Naive thymus-derived CD4-positive, alpha-beta T cell (primary cell): Measurements from ENCODE around the gene SRR. TPM values are rescaled to one million over a fixed set of nuclear protein-coding genes. Genes with fewer than 3 reads are reported as not detected.

Experiments
- ATAC-seq: fragments of 150-1000 bp; cut with Tn5 transposase; 2 replicates; pipeline ENCODE4 v1.10.0; 2021; ENCODE audit warnings: mild to moderate bottlenecking, moderate library complexity
- CTCF ChIA-PET: fragments of 350-600 bp; sonication (Branson Sonifier 250); formaldehyde crosslinking; loops from one replicate; lab custom pipeline; 2021; ENCODE audit warnings: antibody characterized with exemption; lab: Charles Lee
- POLR2A ChIA-PET: fragments of 350-600 bp; sonication (Branson Sonifier 250); formaldehyde crosslinking; loops from one replicate; lab custom pipeline; 2021; ENCODE audit warnings: antibody characterized with exemption, inconsistent platforms; lab: Charles Lee
- DNase-seq, 9 donors: peaks; one replicate each; pipeline versions ENCODE4 v3.0.0 to v3.0.0-alpha.2; 2020 to 2022; ENCODE audit warnings: mixed read lengths in 1 of 9
- H3K27ac ChIP-seq: one replicate; pipeline ENCODE4 v1.7.0; 2013; ENCODE audit warnings: mild to moderate bottlenecking, low read depth, low read length, moderate library complexity
- H3K27me3 ChIP-seq, 2 donors: one replicate each; pipeline ENCODE4 v1.7.0; 2013; ENCODE audit warnings: low read length in 2 of 2, mild to moderate bottlenecking in 2 of 2, moderate library complexity in 2 of 2; ENCODE audit not compliant: control insufficient read depth in 2 of 2, insufficient read depth in 2 of 2
- H3K36me3 ChIP-seq, 3 experiments: 1 replicate in 2 of 3; 2 replicates in 1 of 3; pipeline ENCODE4 v1.7.0; 2013; ENCODE audit warnings: low read length in 3 of 3, mild to moderate bottlenecking in 3 of 3, moderate library complexity in 1 of 3; ENCODE audit not compliant: insufficient read depth in 3 of 3, control insufficient read depth in 2 of 3
- H3K4me1 ChIP-seq, 2 donors: one replicate each; pipeline ENCODE4 v1.7.0; 2013; ENCODE audit warnings: low read length in 2 of 2, mild to moderate bottlenecking in 2 of 2, moderate library complexity in 1 of 2; ENCODE audit not compliant: control insufficient read depth in 2 of 2, insufficient read depth in 2 of 2
- H3K4me3 ChIP-seq: 2 replicates; pipeline ENCODE4 v1.7.0; 2013; ENCODE audit warnings: mild to moderate bottlenecking, low read length
- H3K9me3 ChIP-seq, 3 experiments: 1 replicate in 2 of 3; 2 replicates in 1 of 3; pipeline ENCODE4 v1.7.0; 2013; ENCODE audit warnings: low read length in 3 of 3; ENCODE audit not compliant: control insufficient read depth in 2 of 3
- H3K27ac Mint-ChIP-seq, 9 donors: one replicate each; pipeline ENCODE4 v1.8.0; 2020 to 2022; ENCODE audit warnings: mixed read lengths in 9 of 9, mild to moderate bottlenecking in 8 of 9, moderate library complexity in 5 of 9, inconsistent platforms in 2 of 9
- H3K27me3 Mint-ChIP-seq, 5 donors: one replicate each; pipeline ENCODE4 v1.8.0; 2021 to 2022; ENCODE audit warnings: mixed read lengths in 5 of 5, mild to moderate bottlenecking in 1 of 5
- H3K36me3 Mint-ChIP-seq, 5 donors: one replicate each; pipeline ENCODE4 v1.8.0; 2020 to 2022; ENCODE audit warnings: mixed read lengths in 5 of 5, mild to moderate bottlenecking in 3 of 5, inconsistent platforms in 1 of 5
- H3K4me1 Mint-ChIP-seq, 7 donors: one replicate each; pipeline ENCODE4 v1.8.0; 2020 to 2022; ENCODE audit warnings: mixed read lengths in 7 of 7, mild to moderate bottlenecking in 3 of 7, inconsistent platforms in 1 of 7
- H3K4me3 Mint-ChIP-seq, 10 donors: one replicate each; pipeline ENCODE4 v1.8.0; 2020 to 2022; ENCODE audit warnings: mild to moderate bottlenecking in 10 of 10, mixed read lengths in 10 of 10, moderate library complexity in 6 of 10, inconsistent platforms in 2 of 10
- H3K9me3 Mint-ChIP-seq, 11 donors: one replicate each; pipeline ENCODE4 v1.8.0; 2020 to 2022; ENCODE audit warnings: mixed read lengths in 11 of 11, mild to moderate bottlenecking in 4 of 11, inconsistent platforms in 1 of 11, moderate library complexity in 1 of 11
- intact Hi-C, 2 donors: fragments of 100-400 bp; cut with micrococcal nuclease; formaldehyde crosslinking; loops; one replicate each; pipeline ENCODE4 v1.15.1; 2023
- polyA plus RNA-seq, 2 donors: library from polyadenylated mRNA; unstranded; fragments of 300-500 nt; fragmentation: Illumina TruSeq; gene quantifications; one replicate each; pipeline ENCODE4 v1.2.3, GENCODE V29; 2021
- total RNA-seq, 6 experiments: library from RNA in 5 of 6; stranded (reverse) in 5 of 6; gene quantifications; 1 replicate in 5 of 6; 2 replicates in 1 of 6; pipeline ENCODE4 v1.2.3 and lab custom pipeline; 2021 to 2026

SRR gene
- total and polyA plus RNA-seq, 7 experiments from 2014 or later, result 3.1 to 16.0 (median 8.3) TPM

DNA sequence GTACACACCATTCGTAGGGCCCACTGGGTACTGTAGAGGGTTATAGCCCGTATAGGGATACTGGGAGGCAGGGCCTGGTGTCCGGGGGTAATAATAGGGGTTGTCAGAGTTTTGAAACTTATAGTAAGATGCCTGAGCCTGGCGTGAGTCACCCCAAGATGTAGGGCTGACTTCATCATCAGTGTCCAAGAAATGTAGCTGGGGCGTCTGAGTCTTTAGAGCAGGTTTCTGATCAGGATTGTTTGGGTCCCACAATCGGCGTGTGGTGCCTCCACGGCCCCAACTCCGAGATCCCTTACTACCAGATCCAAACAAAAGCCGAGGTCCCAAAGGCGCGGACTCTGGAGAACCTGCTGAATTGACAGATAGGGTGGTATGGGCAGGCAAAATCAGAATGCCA, 4.6 kb upstream of the SRR start:
- H3K4me3 ChIP-seq, result no peak overlapping the region
- no peak overlapping the region for H3K27ac ChIP-seq
- H3K36me3 ChIP-seq, result peaks cover 5 to 59% (median 13%) of the 10 kb centered on the region in 3 experiments
- ATAC-seq (no peak), DNase-seq (no peak)
- Mint-ChIP-seq H3K4me3 (no peak overlapping the region), H3K36me3 (peaks cover 32 to 50% (median 36%) of the 10 kb centered on the region in 5 donors), H3K27me3 (no peaks in the 10 kb centered on the region), H3K4me1 (peaks cover 33 to 78% (median 64%) of the 10 kb centered on the region in 7 donors), H3K9me3 (no peaks in the 10 kb centered on the region), H3K27ac (no peak overlapping the region)
- no peaks in the 10 kb centered on the region for H3K9me3 ChIP-seq
- POLR2A ChIA-PET, result interaction anchor here (1.2 kb wide), 1 partner anchor 37 kb away, joined by 4 read pairs; the partner anchor contains the start of gene TSR1
- CTCF ChIA-PET, result no interaction called here
- H3K4me1 ChIP-seq, result peaks cover 9 to 13% of the 10 kb centered on the region in 2 donors
- intact Hi-C loops, result no loop called here
- H3K27me3 ChIP-seq, result no peaks in the 10 kb centered on the region

- ChIA-PET CTCF (interaction anchor here (0.7 kb wide), 1 partner anchor 18 kb away, joined by 3 read pairs; no protein-coding TSS in a partner anchor), POLR2A (interaction anchor here (1.2 kb wide), 1 partner anchor 37 kb away, joined by 4 read pairs; the partner anchor contains the start of gene TSR1)
- Mint-ChIP-seq H3K9me3 (no peaks in the 10 kb centered on the region), H3K27me3 (no peaks in the 10 kb centered on the region), H3K4me3 (no peak overlapping the region), H3K36me3 (peaks cover 27 to 44% (median 30%) of the 10 kb centered on the region in 5 donors), H3K4me1 (peaks cover 31 to 74% (median 59%) of the 10 kb centered on the region in 7 donors), H3K27ac (peak overlapping the region in 1 of 9 donors; percentile 55)
- ATAC-seq (no peak), DNase-seq (no peak)
- Histone ChIP-seq H3K36me3 (peaks cover 5 to 55% (median 13%) of the 10 kb centered on the region in 3 experiments), H3K27me3 (no peaks in the 10 kb centered on the region), H3K27ac (no peak overlapping the region), H3K9me3 (no peaks in the 10 kb centered on the region), H3K4me3 (no peak overlapping the region), H3K4me1 (peaks cover 9 to 13% of the 10 kb centered on the region in 2 donors)
- intact Hi-C loops, result loop anchor here (5.0 to 10.0 kb wide), 2 partner anchors 118 to 655 kb away; partner anchors contain the start of genes RILP (in 1 of the 2) and SCARF1 (in 1 of the 2)
Observed at GRCh38 chr17:2299756-2300155, 4.0 kb upstream of the SRR start.

DNA sequence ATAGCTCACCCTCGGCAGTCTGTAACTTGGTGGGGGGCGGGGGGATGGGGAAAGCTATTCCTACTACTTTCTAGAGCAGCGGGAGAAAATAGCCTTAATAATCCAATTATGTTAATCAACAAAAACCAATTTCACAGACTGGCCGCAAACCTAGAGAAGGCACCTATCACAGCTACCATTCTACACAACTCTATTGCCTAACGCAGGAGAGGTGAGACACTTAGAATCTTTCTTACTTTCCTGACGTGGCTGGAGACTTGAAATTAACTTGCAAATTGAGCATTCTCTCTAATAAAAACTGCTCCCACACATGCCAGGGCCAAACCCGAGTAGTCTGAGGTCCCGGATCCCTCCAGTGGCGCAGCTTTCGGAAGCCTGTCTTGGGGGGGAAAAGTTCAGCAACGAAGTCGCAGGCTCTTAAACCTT, 959 bp upstream of the SRR start:
- no peaks in the 10 kb centered on the region for H3K27me3 Mint-ChIP-seq
- Histone ChIP-seq H3K9me3 (no peaks in the 10 kb centered on the region), H3K27me3 (no peaks in the 10 kb centered on the region), H3K27ac (peak overlapping the region; percentile 98), H3K4me3 (peak overlapping the region; percentile 75), H3K4me1 (peaks cover 9 to 13% of the 10 kb centered on the region in 2 donors), H3K36me3 (peaks cover 4 to 28% (median 5%) of the 10 kb centered on the region in 3 experiments)
- H3K27ac Mint-ChIP-seq, result peak overlapping the region; percentile 76 to 95 (median 84)
- intact Hi-C loops, result loop anchor here (1.0 to 10.0 kb wide), 13 partner anchors 34 to 658 kb away; partner anchors contain the start of genes RILP (in 2 of the 2), TSR1 (in 2 of the 2), MNT (in 1 of the 2) and OVCA2 (in 1 of the 2)
- POLR2A ChIA-PET, result interaction anchor here (0.5 to 2.4 kb wide), 16 partner anchors 11 to 292 kb away, joined by 3 to 21 read pairs (median 3); partner anchors contain the start of genes DPH1, HIC1 and TSR1
- ATAC-seq (no peak), DNase-seq (peak in 4 of 9 donors; percentile 18 to 41 (median 28))
- no peaks in the 10 kb centered on the region for H3K9me3 Mint-ChIP-seq
- peaks cover 8 to 26% (median 12%) of the 10 kb centered on the region in 5 donors for H3K36me3 Mint-ChIP-seq
- peaks cover 25 to 66% (median 51%) of the 10 kb centered on the region in 7 donors for H3K4me1 Mint-ChIP-seq
- CTCF ChIA-PET, result interaction anchor here (0.9 kb wide), 1 partner anchor 20 kb away, joined by 3 read pairs; no protein-coding TSS in a partner anchor
- H3K4me3 Mint-ChIP-seq, result peak overlapping the region; percentile 90 to 98 (median 92)

DNA sequence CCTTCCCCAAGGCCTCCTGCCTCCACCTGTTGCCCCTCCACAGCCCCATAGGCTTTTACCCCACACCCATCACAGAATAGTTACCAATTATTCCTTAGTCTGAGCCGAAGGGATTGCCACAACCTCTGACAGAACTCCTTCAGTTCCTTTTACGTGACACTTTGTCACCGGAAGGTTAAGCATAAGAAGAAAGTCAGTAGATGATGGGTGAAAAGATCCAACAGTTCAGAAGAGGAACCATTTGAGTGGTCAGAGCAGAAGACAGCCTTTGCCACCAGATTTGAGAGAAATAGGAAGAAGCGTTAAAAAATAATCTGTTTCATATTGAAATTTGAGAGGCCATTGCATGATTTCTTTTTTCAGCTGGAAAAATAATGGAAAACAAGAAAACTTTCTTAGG, 1.2 kb downstream of the SRR start:
- H3K27me3 Mint-ChIP-seq, result no peaks in the 10 kb centered on the region
- Histone ChIP-seq H3K4me1 (peaks cover 9 to 13% of the 10 kb centered on the region in 2 donors), H3K4me3 (no peak overlapping the region), H3K9me3 (no peaks in the 10 kb centered on the region), H3K27ac (no peak overlapping the region), H3K27me3 (no peaks in the 10 kb centered on the region), H3K36me3 (peaks cover 0 to 11% (median 4%) of the 10 kb centered on the region in 3 experiments)
- H3K9me3 Mint-ChIP-seq, result no peaks in the 10 kb centered on the region
- H3K27ac Mint-ChIP-seq, result peak overlapping the region in 4 of 9 donors; percentile 9 to 78 (median 68)
- POLR2A ChIA-PET, result interaction anchor here (0.6 to 0.7 kb wide), 3 partner anchors 47 to 428 kb away, joined by 3 to 7 read pairs (median 4); no protein-coding TSS in a partner anchor
- DNase-seq (no peak), ATAC-seq (no peak)
- intact Hi-C loops, result loop anchor here (5.0 to 10.0 kb wide), 2 partner anchors 112 to 660 kb away; partner anchors contain the start of genes RILP (in 1 of the 2) and SCARF1 (in 1 of the 2)
- peak overlapping the region; percentile 44 to 93 (median 73) for H3K4me3 Mint-ChIP-seq
- peaks cover 26 to 53% (median 46%) of the 10 kb centered on the region in 7 donors for H3K4me1 Mint-ChIP-seq
- CTCF ChIA-PET, result interaction anchor here (1.5 kb wide), 1 partner anchor 31 kb away, joined by 4 read pairs; the partner anchor contains the start of gene TSR1
- H3K36me3 Mint-ChIP-seq, result peaks cover 4 to 19% (median 6%) of the 10 kb centered on the region in 5 donors

DNA sequence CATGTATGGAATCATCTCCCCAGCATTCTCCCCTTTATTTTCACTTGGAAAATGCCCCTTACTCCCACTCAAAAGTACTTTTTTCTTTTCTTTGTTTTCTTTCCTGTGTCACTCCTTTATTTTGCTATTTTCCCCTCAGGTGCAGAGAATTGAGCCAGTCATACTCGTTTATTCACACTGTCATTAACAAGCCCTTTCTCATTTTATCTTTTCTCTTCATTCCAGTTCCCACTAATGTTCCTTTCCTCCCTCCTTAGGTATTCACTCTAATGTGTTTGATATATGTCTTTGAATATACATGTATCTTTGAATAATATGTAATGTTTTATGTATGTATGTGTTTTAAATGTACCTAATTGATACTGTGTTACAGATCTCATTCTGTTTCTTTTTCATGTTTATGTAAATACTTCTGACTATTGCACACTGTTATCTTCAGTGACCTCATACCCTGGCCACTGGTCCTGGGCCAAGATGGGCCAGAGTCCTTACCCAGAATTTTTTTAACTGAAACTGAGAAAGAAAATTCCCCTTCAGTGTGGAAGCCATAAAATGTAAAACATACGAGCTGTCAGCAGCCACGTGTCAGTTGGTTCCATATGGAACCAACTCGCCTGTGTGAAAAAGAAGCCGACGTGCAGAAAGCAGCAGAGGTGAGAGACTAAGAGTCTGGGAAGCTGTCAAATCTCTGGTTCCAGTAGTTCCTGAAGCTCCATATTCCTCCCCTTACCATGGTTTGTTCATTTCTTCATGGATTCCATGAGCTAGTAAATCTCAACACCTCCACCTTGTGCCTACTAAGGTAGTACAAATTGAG, 5.8 kb downstream of the SRR start:
- H3K27me3 Mint-ChIP-seq, result no peaks in the 10 kb centered on the region
- intact Hi-C loops, result loop anchor here in 1 of 2 donors (10.0 kb wide), 1 partner anchor 665 kb away; the partner anchor contains the start of genes RILP and SCARF1
- H3K9me3 ChIP-seq, result no peaks in the 10 kb centered on the region
- H3K4me1 ChIP-seq, result no peaks in the 10 kb centered on the region
- H3K36me3 ChIP-seq, result no peaks in the 10 kb centered on the region
- H3K4me1 Mint-ChIP-seq, result peaks cover 16 to 25% (median 22%) of the 10 kb centered on the region in 7 donors
- no peak overlapping the region for H3K27ac Mint-ChIP-seq
- H3K27ac ChIP-seq, result no peak overlapping the region
- no peak for ATAC-seq
- H3K4me3 ChIP-seq, result no peak overlapping the region
- CTCF ChIA-PET, result no interaction called here
- DNase-seq, result no peak
- no peak overlapping the region for H3K4me3 Mint-ChIP-seq
- no peaks in the 10 kb centered on the region for H3K9me3 Mint-ChIP-seq
- POLR2A ChIA-PET, result no interaction called here
- peaks cover 0 to 15% (median 0%) of the 10 kb centered on the region in 5 donors for H3K36me3 Mint-ChIP-seq
- no peaks in the 10 kb centered on the region for H3K27me3 ChIP-seq

DNA sequence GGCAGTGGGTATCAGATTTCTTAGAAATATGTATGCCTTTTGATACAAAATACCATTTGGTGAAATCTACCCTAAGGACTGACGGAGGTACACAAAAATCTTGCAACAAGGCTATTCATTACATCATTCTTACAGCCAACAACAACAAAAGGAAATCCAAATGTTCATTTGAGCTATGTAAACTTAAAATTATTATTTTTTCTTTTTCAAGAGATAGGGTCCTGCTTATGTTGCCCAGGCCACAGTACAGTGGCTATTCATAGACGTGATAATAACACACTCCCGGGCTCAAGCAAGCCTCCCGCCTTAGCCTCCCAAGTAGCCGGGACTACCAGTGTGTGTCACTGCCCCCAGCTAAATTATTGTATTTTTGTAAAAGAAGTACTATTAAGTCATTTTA, 9.0 kb downstream of the SRR start:
- ATAC-seq (no peak), DNase-seq (no peak)
- H3K27ac Mint-ChIP-seq, result no peak overlapping the region
- peaks cover 3 to 6% (median 5%) of the 10 kb centered on the region in 7 donors for H3K4me1 Mint-ChIP-seq
- no peaks in the 10 kb centered on the region for H3K27me3 ChIP-seq
- no peaks in the 10 kb centered on the region for H3K9me3 ChIP-seq
- H3K36me3 Mint-ChIP-seq, result peaks cover 0 to 8% (median 0%) of the 10 kb centered on the region in 5 donors
- H3K9me3 Mint-ChIP-seq, result no peaks in the 10 kb centered on the region
- no peak overlapping the region for H3K27ac ChIP-seq
- intact Hi-C loops, result no loop called here
- no peaks in the 10 kb centered on the region for H3K27me3 Mint-ChIP-seq
- no peaks in the 10 kb centered on the region for H3K36me3 ChIP-seq
- no peak overlapping the region for H3K4me3 ChIP-seq
- H3K4me3 Mint-ChIP-seq, result no peak overlapping the region
- no peaks in the 10 kb centered on the region for H3K4me1 ChIP-seq
- ChIA-PET CTCF (interaction anchor here (0.8 kb wide), 2 partner anchors 255 to 1172 kb away, joined by 3 to 4 read pairs; no protein-coding TSS in a partner anchor), POLR2A (interaction anchor here (1.0 kb wide), 1 partner anchor 18 kb away, joined by 3 read pairs; no protein-coding TSS in a partner anchor)
